LNCaP clone FGC (cell line): ENCODE results near the gene UBE2F.
A peak's percentile ranks its signal among the peaks of the same experiment; 100 is the strongest.
"Not testable (repeated sequence)": the region's sequence is repeated elsewhere in the genome, so short reads cannot be mapped to it uniquely, and the experiment has no call there.

ENCODE experiments used
- DNase-seq: peaks from one replicate; pipeline ENCODE4 v3.0.0-alpha.2; 2011; ENCODE audit warnings: low read depth
- H3K4me3 ChIP-seq: 2 replicates; pipeline ENCODE4 v1.5.1; 2011; ENCODE audit warnings: mild to moderate bottlenecking, low read depth, low read length, control low read depth
- CTCF ChIP-seq: IDR thresholded peaks from 2 replicates; pipeline ENCODE4 v1.5.1; 2012; ENCODE audit warnings: mild to moderate bottlenecking; ENCODE audit not compliant: control insufficient read depth, insufficient read depth; ENCODE audit errors: extremely low read depth

Gene UBE2F

GRCh38 chr2:237956402-237956736, 10.4 kb upstream of the UBE2F start:
- H3K4me3 ChIP-seq, result no peak overlapping the region
- TF ChIP-seq CTCF, result no peak
- DNase-seq, result no peak

- H3K4me3 ChIP-seq, result no peak overlapping the region
- TF ChIP-seq CTCF, result no peak
- no peak for DNase-seq
Observed at GRCh38 chr2:237961637-237962036, 5.2 kb upstream of the UBE2F start.

- no peak for DNase-seq
- no peak overlapping the region for H3K4me3 ChIP-seq
- no peak for TF ChIP-seq CTCF
Observed at GRCh38 chr2:237962432-237963084, 4.3 kb upstream of the UBE2F start.

GRCh38 chr2:237963490-237963991, 3.3 kb upstream of the UBE2F start:
- H3K4me3 ChIP-seq, DNase-seq: not testable (repeated sequence)

- H3K4me3 ChIP-seq, result no peak overlapping the region
- no peak for DNase-seq
- TF ChIP-seq CTCF, result no peak
Observed at GRCh38 chr2:237964194-237964577, 2.6 kb upstream of the UBE2F start.

- no peak for TF ChIP-seq CTCF
- no peak for DNase-seq
- no peak overlapping the region for H3K4me3 ChIP-seq
Observed at GRCh38 chr2:237964578-237965404, 2.0 kb upstream of the UBE2F start.

GRCh38 chr2:237965844-237966243, 970 bp upstream of the UBE2F start:
- DNase-seq, result not testable (repeated sequence)
- peak overlapping the region; percentile 63 for H3K4me3 ChIP-seq

- no peak for TF ChIP-seq CTCF
- no peak for DNase-seq
- peak overlapping the region; percentile 63 for H3K4me3 ChIP-seq
Observed at GRCh38 chr2:237966250-237966564, 607 bp upstream of the UBE2F start.
